ENCODE measurements around the gene CNTD1.

The CNTD1 gene

DNA sequence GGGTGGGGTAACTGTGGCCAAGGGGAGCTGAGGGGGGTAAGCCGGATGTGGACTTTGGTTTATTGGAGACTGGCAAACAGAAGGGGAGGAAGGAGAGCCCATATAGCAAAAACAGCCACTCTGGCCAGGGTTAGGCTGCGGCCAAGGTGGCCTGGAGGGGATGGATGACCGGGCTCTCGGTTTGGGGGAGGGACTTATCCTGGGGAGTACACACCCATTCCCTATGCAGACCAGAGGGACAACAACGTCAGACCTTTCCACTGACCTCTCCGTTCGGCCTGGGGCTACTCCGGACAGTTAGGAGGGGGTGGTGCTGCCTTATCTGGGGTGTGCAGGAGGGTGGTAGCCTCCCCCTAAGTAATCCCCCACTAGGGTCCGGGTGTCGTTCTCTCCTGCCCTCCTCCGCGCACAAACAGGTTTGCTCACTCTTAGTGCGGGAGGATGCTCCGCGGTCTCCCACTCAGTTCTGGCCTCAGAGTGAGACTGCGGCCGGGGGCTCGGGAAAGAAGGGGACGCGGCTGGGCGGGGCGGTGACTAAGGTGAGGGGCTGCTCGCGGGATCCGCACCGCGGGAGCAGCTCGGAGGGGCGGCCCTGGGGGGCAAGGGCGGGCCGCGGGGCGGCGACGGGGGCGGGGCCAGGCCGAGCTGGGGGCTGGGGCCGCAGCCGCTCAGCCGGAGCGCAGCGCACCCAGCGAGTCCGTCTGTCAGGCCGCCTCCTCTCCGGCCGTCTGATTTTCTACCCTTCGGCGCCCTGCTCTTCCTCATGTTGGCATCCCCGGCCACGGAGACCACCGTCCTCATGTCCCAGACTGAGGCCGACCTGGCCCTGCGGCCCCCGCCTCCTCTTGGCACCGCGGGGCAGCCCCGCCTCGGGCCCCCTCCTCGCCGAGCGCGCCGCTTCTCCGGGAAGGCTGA, 18.5 kb upstream of the CNTD1 start, which contains the start of gene WNK4:
WNK4 (plus strand) TSS at position 675 of the 915 bp plus-strand sequence; CDS start at position 764, 89 bp downstream.
- no peak for DNase-seq (ENCODE audit: low read depth in 2 of 2)

DNA sequence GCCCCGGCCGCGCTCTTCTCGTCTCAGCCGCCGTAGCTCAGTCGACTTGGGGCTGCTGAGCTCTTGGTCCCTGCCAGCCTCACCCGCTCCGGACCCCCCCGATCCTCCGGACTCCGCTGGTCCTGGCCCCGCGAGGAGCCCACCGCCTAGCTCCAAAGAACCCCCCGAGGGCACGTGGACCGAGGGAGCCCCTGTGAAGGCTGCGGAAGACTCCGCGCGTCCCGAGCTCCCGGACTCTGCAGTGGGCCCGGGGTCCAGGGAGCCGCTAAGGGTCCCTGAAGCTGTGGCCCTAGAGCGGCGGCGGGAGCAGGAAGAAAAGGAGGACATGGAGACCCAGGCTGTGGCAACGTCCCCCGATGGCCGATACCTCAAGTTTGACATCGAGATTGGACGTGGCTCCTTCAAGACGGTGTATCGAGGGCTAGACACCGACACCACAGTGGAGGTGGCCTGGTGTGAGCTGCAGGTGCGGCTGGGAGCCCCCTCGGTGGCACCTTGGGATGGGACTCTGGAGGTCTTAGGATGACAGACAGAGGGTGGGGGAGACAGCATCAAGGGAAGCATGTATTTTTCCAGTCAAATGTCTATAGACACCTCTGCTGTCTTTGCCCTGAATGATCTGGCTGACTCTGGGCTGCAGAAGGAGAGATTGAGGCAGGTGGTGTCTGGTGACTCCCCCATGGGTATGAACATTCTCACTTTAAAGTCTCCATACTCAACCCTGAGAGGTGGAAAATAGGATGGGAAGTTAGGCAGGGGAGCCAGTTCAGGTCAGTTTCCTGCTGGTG, 17.6 kb upstream of the CNTD1 start:
- no peak for DNase-seq (ENCODE audit: low read depth in 2 of 2)

- no peak for DNase-seq (ENCODE audit: low read depth in 2 of 2)
These were observed 17.0 kb upstream of the CNTD1 start for GRCh38 chr17:42781639-42782165.

DNA sequence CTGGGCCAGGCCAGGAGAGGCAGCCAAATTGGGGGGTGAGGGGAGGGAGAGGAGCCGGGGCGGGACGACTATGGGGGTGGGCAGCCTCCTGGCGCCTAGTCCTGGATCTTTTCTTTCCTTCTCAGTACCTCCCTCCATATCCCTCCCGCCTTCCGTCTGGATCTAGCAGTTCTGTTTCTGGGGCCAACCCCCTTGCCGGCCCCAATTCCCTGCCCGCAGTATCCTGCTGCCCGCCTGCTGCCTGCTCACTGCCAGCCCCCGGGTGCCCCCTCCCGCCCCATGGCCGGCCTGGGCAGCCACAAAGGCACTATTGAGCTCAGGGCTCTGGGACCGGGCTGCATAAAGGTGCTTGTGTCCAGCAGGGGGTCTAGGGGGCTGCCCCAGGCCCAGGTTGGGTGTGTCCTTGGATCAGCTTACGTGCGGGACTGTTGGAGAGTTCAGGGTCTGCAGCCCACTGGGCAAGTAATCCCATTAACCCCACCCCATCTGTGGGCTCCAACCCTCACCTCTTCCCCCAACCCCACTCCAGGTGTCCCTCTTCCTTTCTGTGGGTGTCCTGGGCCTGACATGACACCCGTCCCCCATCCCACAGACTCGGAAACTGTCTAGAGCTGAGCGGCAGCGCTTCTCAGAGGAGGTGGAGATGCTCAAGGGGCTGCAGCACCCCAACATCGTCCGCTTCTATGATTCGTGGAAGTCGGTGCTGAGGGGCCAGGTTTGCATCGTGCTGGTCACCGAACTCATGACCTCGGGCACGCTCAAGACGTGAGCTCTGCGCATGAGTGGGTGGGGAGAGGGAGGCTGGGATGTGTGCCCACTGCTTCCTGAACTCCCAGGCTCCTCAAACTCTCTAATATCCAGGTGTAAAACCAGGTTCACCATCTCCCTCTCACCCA, 16.2 kb upstream of the CNTD1 start:
- DNase-seq (ENCODE audit: low read depth in 2 of 2), result no peak

- no peak for DNase-seq (ENCODE audit: low read depth in 2 of 2)
These were observed 15.4 kb upstream of the CNTD1 start for GRCh38 chr17:42783062-42783790.

- DNase-seq (ENCODE audit: low read depth in 2 of 2), result no peak
These were observed 14.9 kb upstream of the CNTD1 start for GRCh38 chr17:42783791-42784138.

DNA sequence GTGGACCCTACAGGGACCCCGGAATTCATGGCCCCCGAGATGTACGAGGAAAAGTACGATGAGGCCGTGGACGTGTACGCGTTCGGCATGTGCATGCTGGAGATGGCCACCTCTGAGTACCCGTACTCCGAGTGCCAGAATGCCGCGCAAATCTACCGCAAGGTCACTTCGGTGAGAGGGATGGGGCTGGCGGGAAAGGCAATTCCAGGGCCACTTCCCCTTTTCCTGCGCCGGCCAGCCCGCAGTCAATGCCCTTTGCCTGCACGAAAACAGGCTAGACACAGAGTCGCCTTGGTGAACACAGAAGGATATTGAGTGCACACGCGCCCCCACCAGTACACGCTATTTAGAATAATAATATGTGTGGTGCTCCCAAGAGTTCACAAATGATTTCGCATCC, 14.3 kb upstream of the CNTD1 start:
- no peak for DNase-seq (ENCODE audit: low read depth in 2 of 2)

DNA sequence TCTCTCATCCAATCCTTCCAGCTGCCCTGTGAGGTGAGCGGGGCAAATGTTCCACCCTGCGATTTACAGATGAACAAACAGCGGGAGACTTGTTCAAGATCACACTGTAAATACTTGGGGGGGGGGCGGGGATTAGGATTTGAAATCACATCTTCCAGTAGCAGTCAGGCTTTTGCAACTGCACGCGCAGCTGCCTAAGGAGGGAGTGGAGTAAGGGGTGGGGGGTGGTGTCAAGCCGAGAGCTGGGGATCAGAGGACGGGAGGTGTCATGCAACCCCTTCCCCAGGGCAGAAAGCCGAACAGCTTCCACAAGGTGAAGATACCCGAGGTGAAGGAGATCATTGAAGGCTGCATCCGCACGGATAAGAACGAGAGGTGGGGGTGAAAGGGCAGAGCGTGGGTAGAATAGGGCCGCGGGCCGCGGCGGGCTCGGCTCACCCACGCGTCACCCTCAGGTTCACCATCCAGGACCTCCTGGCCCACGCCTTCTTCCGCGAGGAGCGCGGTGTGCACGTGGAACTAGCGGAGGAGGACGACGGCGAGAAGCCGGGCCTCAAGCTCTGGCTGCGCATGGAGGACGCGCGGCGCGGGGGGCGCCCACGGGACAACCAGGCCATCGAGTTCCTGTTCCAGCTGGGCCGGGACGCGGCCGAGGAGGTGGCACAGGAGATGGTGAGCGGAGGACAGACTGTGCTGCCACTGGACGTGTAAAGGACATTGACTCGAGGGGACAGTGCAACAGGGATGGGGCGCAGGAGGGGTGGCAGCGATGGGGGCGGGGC, 13.7 kb upstream of the CNTD1 start:
- DNase-seq (ENCODE audit: low read depth in 2 of 2), result no peak

DNA sequence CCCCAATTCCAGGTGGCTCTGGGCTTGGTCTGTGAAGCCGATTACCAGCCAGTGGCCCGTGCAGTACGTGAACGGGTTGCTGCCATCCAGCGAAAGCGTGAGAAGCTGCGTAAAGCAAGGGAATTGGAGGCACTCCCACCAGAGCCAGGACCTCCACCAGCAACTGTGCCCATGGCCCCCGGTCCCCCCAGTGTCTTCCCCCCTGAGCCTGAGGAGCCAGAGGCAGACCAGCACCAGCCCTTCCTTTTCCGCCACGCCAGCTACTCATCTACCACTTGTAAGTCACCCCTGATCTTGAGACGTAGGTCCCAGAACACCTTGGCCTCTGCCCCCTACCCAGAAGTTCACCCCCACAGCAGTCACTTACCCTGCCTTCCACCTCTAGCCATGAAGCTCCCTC, 11.4 kb upstream of the CNTD1 start:
- no peak for DNase-seq (ENCODE audit: low read depth in 2 of 2)

DNA sequence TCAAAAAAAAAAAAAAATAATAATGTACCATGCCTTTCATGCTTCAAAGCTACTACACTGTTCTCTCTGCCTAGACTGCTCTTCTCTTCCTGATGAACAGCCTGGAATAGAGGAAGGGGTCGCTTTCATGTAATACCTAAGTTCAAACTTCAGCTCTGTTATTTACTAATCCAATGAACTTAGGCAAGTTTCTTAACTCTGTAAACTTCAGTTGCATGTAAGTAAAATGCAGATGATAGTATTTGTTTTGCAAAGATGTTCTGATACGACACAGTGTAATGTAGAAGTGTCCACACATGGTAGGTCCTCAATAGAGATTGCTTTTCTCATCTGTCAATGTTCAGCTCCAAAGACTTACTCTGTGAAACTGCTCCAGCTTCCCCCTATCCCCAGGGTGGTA, 6.7 kb upstream of the CNTD1 start:
- DNase-seq (ENCODE audit: low read depth in 2 of 2), result no peak

DNA sequence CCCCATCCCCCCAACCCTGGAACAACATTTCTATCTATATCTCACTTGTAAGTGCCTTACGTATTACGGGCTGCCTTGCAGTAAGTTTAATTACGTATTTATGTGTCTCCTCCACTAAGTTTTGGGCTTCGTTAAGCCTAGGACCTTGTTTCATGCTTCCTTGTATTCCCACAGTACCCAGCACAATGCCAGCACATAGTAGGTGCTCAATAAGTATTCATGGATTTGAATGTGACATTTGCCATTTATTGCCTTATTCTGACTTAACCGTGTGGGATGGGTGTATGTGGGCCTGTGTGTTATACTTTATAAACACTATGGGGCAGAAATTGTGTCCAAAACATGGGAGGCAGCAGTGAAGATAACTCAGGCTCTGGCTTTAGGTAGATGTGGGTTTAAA, 6.1 kb upstream of the CNTD1 start:
- no peak for DNase-seq (ENCODE audit: low read depth in 2 of 2)

GRCh38 chr17:42795061-42795460, 3.6 kb upstream of the CNTD1 start:
- no peak for DNase-seq (ENCODE audit: low read depth in 2 of 2)

DNA sequence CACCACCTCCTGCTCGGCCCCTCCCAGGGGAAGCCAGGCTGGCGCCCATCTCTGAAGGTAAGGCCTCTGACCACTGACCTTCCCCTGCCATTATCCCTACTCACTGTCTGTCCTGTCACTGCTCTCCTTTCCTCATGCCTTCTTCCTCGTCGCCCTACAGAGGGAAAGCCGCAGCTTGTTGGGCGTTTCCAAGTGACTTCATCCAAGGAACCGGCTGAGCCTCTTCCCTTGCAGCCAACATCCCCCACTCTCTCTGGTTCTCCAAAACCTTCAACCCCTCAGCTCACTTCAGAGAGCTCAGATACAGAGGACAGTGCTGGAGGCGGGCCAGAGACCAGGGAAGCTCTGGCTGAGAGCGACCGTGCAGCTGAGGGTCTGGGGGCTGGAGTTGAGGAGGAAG, 3.2 kb upstream of the CNTD1 start:
- no peak for DNase-seq (ENCODE audit: low read depth in 2 of 2)

GRCh38 chr17:42796066-42796758, 2.4 kb upstream of the CNTD1 start:
- DNase-seq (ENCODE audit: low read depth in 2 of 2), result no peak

DNA sequence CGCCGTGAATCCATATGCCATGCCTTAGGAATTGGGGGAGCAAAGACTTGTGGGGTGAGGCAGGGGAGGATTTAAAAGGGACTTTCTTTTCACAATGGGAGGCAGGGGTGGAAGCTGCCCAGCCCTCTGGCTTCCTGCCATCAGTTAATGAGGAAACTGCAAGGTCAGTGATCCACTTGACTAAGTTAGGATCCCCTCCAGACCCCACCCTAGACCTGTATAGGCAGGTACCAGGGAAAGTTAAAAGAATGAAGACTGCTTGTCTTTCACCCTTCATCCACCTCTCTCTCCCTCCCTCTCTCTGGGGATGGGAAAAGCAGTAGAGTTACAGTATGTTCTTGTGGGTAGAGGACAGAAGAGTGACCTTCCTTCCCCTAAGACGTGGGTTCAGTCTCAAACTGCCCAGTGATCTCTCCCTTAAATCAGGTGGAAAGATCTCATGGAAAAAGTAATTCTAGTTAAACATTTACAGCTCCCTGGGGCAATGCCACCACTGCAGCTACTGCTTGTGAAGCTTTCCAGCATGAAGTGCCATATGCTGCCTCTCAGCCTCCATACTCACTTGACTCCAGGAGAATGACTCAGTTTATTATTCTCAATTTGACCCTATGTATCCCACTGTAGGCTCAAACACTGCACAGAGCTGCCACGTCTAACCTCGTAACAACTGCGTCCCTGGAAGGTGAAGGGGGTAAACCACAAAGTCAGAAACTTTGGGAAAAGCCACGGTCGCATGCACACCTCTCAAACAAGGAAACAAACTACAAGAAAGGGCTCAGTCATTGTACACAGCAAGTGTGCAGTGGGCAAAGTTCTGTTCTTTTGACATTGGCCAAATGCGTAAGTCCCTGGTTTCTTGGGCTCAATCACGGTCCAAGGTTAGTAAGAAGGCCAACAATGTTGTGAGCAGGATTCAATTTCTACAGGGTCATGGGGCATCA, 1.3 kb upstream of the CNTD1 start:
- DNase-seq (ENCODE audit: low read depth in 2 of 2), result no peak

DNA sequence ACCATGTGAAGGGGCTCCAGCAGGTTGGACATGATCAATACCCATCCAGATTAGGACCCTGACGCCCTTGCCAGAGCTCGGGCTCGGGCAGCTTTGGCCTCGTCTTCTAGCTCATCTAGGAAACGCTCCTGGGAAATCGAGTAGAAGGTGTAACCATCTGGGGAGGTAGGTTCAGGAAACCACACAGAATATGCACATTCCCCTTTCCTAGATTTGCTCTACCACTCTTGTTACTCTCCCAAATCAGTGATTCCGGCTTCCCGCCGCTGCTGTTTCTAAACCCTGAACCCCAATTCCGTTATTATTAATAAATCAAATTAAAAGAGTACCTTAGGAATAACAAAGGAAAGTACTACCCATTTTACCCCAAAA, 664 bp upstream of the CNTD1 start:
- DNase-seq (ENCODE audit: low read depth in 2 of 2), result no peak

DNA sequence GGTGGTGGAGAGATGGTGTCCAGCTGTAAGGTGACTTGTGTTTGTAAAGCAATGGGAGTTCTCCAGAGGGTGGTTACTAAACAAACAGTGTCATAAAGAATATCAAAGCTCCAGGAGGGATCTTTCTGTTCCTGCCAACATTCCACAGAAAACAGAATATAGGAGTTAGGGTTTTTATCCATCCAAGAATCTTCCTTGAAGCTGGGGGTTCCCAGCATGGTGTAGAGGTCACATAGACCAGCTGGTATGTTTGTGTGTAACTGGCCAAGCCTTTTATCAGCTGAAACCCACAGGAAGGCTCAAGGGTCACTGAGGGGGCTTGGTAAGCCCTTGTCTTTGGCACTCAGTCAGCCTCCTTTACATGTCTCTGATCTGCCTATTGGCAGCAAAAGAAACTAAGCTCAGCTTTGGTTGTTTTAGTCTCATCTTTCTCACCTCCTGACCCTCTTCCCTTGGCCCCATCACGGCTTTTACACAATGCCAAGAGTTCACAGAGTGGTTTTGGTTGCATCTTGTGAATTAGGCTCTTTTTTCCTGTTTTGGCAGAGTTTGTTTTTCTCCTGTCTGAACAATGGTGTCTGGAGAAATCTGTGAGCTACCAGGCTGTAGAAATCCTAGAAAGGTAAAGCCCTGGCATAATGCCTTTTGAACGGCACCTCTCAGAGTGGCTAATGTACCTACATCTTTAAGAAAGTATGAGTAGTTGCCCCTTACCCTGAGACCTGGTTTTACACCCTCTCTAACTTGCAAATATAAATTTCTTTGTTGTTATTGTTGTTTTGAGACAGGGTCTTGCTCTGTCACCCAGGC, 4.6 kb downstream of the CNTD1 start:
- DNase-seq (ENCODE audit: low read depth in 2 of 2), result no peak

GRCh38 chr17:42804918-42805367, 6.3 kb downstream of the CNTD1 start:
- no peak for DNase-seq (ENCODE audit: low read depth in 2 of 2)

All from stimulated activated CD8-positive, alpha-beta memory T cell treated with anti-CD3 and anti-CD28 coated beads, Interleukin-7, amount 100 ng/mL, for 1 hour (primary cell).